GM18526 (cell line): Measurements from ENCODE around the gene MCOLN3.

Experiments used
- POLR2A ChIP-seq: IDR thresholded peaks from 3 replicates; pipeline ENCODE4 v1.6.1; 2011; ENCODE audit not compliant: insufficient read length; ENCODE audit errors: extremely low read depth

Gene MCOLN3

GRCh38 chr1:85060038-85060437 is 11.7 kb upstream of the MCOLN3 start:
- TF ChIP-seq POLR2A, result no peak

GRCh38 chr1:85059563-85059962 is 11.3 kb upstream of the MCOLN3 start:
- TF ChIP-seq POLR2A, result no peak

- no peak for TF ChIP-seq POLR2A
Measured at GRCh38 chr1:85058786-85059185, 10.5 kb upstream of the MCOLN3 start.

GRCh38 chr1:85058311-85058710 is 10.0 kb upstream of the MCOLN3 start:
- TF ChIP-seq POLR2A, result no peak

- TF ChIP-seq POLR2A, result no peak
Measured at GRCh38 chr1:85054664-85055063, 6.4 kb upstream of the MCOLN3 start.

- TF ChIP-seq POLR2A, result no peak
Measured at GRCh38 chr1:85049735-85050166, 1.5 kb upstream of the MCOLN3 start.

- TF ChIP-seq POLR2A, result no peak
Measured at GRCh38 chr1:85047472-85048295, 616 bp downstream of the MCOLN3 start.

GRCh38 chr1:85047144-85047471 is 1.2 kb downstream of the MCOLN3 start:
- TF ChIP-seq POLR2A, result no peak

- no peak for TF ChIP-seq POLR2A
Measured at GRCh38 chr1:85042413-85042812, 5.9 kb downstream of the MCOLN3 start.

GRCh38 chr1:85041793-85042192 is 6.5 kb downstream of the MCOLN3 start:
- TF ChIP-seq POLR2A, result no peak

- no peak for TF ChIP-seq POLR2A
Measured at GRCh38 chr1:85033221-85033620, 15.1 kb downstream of the MCOLN3 start.

GRCh38 chr1:85030536-85030935 is 17.8 kb downstream of the MCOLN3 start:
- TF ChIP-seq POLR2A, result no peak

- no peak for TF ChIP-seq POLR2A
Measured at GRCh38 chr1:85028151-85028550, 20.1 kb downstream of the MCOLN3 start.

GRCh38 chr1:85027242-85027983 is 20.9 kb downstream of the MCOLN3 start:
- no peak for TF ChIP-seq POLR2A

- TF ChIP-seq POLR2A, result no peak
Measured at GRCh38 chr1:85025940-85026339, 22.4 kb downstream of the MCOLN3 start.

GRCh38 chr1:85024736-85025135 is 23.6 kb downstream of the MCOLN3 start:
- no peak for TF ChIP-seq POLR2A
